ENCODE data around the gene ZNF600.
"Not testable (repeated sequence)": the region's sequence is repeated elsewhere in the genome, so short reads cannot be mapped to it uniquely, and the experiment has no call there.

Gene ZNF600

GRCh38 chr19:52741951-52742485, 44.6 kb downstream of the ZNF600 start:
- no peak for DNase-seq (ENCODE audit: low read depth in 2 of 2)

GRCh38 chr19:52741371-52741770, 45.2 kb downstream of the ZNF600 start:
- DNase-seq (ENCODE audit: low read depth in 2 of 2), result not testable (repeated sequence)

- no peak for DNase-seq (ENCODE audit: low read depth in 2 of 2)
Observed at GRCh38 chr19:52739576-52739975, 47.0 kb downstream of the ZNF600 start.

- no peak for DNase-seq (ENCODE audit: low read depth in 2 of 2)
Observed at GRCh38 chr19:52735734-52736133, 50.9 kb downstream of the ZNF600 start.

GRCh38 chr19:52734893-52735661, 51.5 kb downstream of the ZNF600 start, which contains the start of gene ZNF611:
Gene ZNF611, minus strand, starts transcription at chr19:52735044. Its CDS starts 19,150 bp downstream, at chr19:52715894.
- peak; percentile 98 to 99 for DNase-seq (ENCODE audit: low read depth in 2 of 2)

GRCh38 chr19:52734331-52734892, 52.2 kb downstream of the ZNF600 start:
- no peak for DNase-seq (ENCODE audit: low read depth in 2 of 2)

GRCh38 chr19:52726051-52726450, 60.5 kb downstream of the ZNF600 start:
- not testable (repeated sequence) for DNase-seq (ENCODE audit: low read depth in 2 of 2)

- no peak for DNase-seq (ENCODE audit: low read depth in 2 of 2)
Observed at GRCh38 chr19:52725528-52725961, 61.0 kb downstream of the ZNF600 start.

GRCh38 chr19:52724701-52725514, 61.7 kb downstream of the ZNF600 start:
- DNase-seq (ENCODE audit: low read depth in 2 of 2), result no peak

GRCh38 chr19:52723907-52724598, 62.5 kb downstream of the ZNF600 start:
- DNase-seq (ENCODE audit: low read depth in 2 of 2), result not testable (repeated sequence)

- DNase-seq (ENCODE audit: low read depth in 2 of 2), result no peak
Observed at GRCh38 chr19:52722062-52723003, 64.3 kb downstream of the ZNF600 start.

- DNase-seq (ENCODE audit: low read depth in 2 of 2), result not testable (repeated sequence)
Observed at GRCh38 chr19:52720541-52720940, 66.0 kb downstream of the ZNF600 start.

- no peak for DNase-seq (ENCODE audit: low read depth in 2 of 2)
Observed at GRCh38 chr19:52716522-52716921, 70.1 kb downstream of the ZNF600 start.

- not testable (repeated sequence) for DNase-seq (ENCODE audit: low read depth in 2 of 2)
Observed at GRCh38 chr19:52715902-52716301, 70.7 kb downstream of the ZNF600 start.

GRCh38 chr19:52715330-52715729, 71.3 kb downstream of the ZNF600 start:
- DNase-seq (ENCODE audit: low read depth in 2 of 2), result not testable (repeated sequence)
